Glutamatergic neuron (in vitro differentiated cells): ENCODE data around the gene NFKBIL1. TPM values are rescaled to one million over a fixed set of nuclear protein-coding genes. Genes with fewer than 3 reads are reported as not detected.
A peak's percentile ranks its signal among the peaks of the same experiment; 100 is the strongest.

ENCODE experiments used
- DNase-seq: peaks from one replicate; pipeline ENCODE4 v3.0.0; 2022
- H3K27ac Mint-ChIP-seq: one replicate; pipeline ENCODE4 v1.8.0; 2020; ENCODE audit warnings: mild to moderate bottlenecking, mixed read lengths, inconsistent platforms; ENCODE audit not compliant: unreplicated experiment
- H3K27me3 Mint-ChIP-seq: one replicate; pipeline ENCODE4 v1.8.0; 2020; ENCODE audit warnings: mild to moderate bottlenecking, moderate library complexity, mixed read lengths, inconsistent platforms; ENCODE audit not compliant: unreplicated experiment
- H3K36me3 Mint-ChIP-seq: one replicate; pipeline ENCODE4 v1.8.0; 2020; ENCODE audit warnings: mild to moderate bottlenecking, mixed read lengths, inconsistent platforms; ENCODE audit not compliant: unreplicated experiment
- H3K4me1 Mint-ChIP-seq: one replicate; pipeline ENCODE4 v1.8.0; 2020; ENCODE audit warnings: mild to moderate bottlenecking, low read depth, mixed read lengths, inconsistent platforms; ENCODE audit not compliant: unreplicated experiment
- H3K4me3 Mint-ChIP-seq: one replicate; pipeline ENCODE4 v1.8.0; 2020; ENCODE audit warnings: mild to moderate bottlenecking, mixed read lengths, inconsistent platforms; ENCODE audit not compliant: unreplicated experiment
- H3K9me3 Mint-ChIP-seq: one replicate; pipeline ENCODE4 v1.8.0; 2020; ENCODE audit warnings: mild to moderate bottlenecking, moderate library complexity, mixed read lengths, inconsistent platforms; ENCODE audit not compliant: unreplicated experiment
- total RNA-seq: library from RNA; stranded (reverse); fragmentation: NEBNext Ultra II Directional; extraction: Animal tissue kit (Norgen Biotek cat#: 25700); gene quantifications from one replicate; pipeline ENCODE4 v1.2.1, GENCODE V29; 2021; ENCODE audit not compliant: unreplicated experiment
- TF ChIP-seq, protein P1 (sequence below): fragments of 200-600 bp; sonication (generic); IDR thresholded peaks from one replicate; pipeline ENCODE4 v1.5.0; 2021; ENCODE audit not compliant: partially characterized antibody, unreplicated experiment

NFKBIL1 gene
- total RNA-seq, 1 donor from 2014 or later, result 29.8 TPM

DNA sequence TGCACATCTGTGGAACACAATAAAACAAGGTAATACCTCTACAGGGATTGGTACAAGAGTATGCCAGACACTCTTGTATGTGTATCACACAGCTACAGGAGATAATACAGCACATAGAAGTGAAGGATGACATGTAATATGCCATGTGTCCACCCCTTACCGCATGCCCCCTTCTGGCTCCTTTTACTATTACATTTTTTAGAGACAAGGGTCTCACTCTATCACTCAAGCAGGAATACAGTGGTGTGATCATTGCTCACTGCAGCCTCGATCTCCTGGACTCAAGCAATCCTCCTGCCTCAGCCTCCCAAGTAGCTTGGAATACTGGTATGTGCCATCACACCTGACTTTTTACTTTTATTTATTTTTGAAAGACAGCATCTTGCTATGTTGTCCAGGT lies 49.6 kb downstream of the NFKBIL1 start:
- DNase-seq, result no peak
- H3K4me1 Mint-ChIP-seq, result peaks cover 4% of the 10 kb centered on the region
- no peak overlapping the region for H3K27ac Mint-ChIP-seq
- peaks cover 2% of the 10 kb centered on the region for H3K9me3 Mint-ChIP-seq
- no peaks in the 10 kb centered on the region for H3K36me3 Mint-ChIP-seq
- H3K27me3 Mint-ChIP-seq, result no peaks in the 10 kb centered on the region
- TF ChIP-seq, protein P1, sequence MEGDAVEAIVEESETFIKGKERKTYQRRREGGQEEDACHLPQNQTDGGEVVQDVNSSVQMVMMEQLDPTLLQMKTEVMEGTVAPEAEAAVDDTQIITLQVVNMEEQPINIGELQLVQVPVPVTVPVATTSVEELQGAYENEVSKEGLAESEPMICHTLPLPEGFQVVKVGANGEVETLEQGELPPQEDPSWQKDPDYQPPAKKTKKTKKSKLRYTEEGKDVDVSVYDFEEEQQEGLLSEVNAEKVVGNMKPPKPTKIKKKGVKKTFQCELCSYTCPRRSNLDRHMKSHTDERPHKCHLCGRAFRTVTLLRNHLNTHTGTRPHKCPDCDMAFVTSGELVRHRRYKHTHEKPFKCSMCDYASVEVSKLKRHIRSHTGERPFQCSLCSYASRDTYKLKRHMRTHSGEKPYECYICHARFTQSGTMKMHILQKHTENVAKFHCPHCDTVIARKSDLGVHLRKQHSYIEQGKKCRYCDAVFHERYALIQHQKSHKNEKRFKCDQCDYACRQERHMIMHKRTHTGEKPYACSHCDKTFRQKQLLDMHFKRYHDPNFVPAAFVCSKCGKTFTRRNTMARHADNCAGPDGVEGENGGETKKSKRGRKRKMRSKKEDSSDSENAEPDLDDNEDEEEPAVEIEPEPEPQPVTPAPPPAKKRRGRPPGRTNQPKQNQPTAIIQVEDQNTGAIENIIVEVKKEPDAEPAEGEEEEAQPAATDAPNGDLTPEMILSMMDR, result peak; percentile 61
- no peak overlapping the region for H3K4me3 Mint-ChIP-seq

GRCh38 chr6:31607317-31607716 lies 59.9 kb downstream of the NFKBIL1 start:
- H3K27ac Mint-ChIP-seq, result no peak overlapping the region
- peaks cover 7% of the 10 kb centered on the region for H3K27me3 Mint-ChIP-seq
- TF ChIP-seq, protein P1, result no peak
- H3K4me3 Mint-ChIP-seq, result no peak overlapping the region
- H3K4me1 Mint-ChIP-seq, result no peaks in the 10 kb centered on the region
- no peak for DNase-seq
- H3K36me3 Mint-ChIP-seq, result no peaks in the 10 kb centered on the region
- H3K9me3 Mint-ChIP-seq, result peaks cover 1% of the 10 kb centered on the region

Other genes with a start within 250 kb of the NFKBIL1 start
- gene HLA-B, start 190.4 kb upstream of the NFKBIL1 start, total RNA-seq, result 11.4 TPM
- 0.42 TPM for gene MICA, start 144.0 kb upstream of the NFKBIL1 start, total RNA-seq
- 3.6 TPM for gene MICB, start 49.5 kb upstream of the NFKBIL1 start, total RNA-seq
- not detected for gene MCCD1, start 18.6 kb upstream of the NFKBIL1 start, total RNA-seq
- gene DDX39B, start 5.6 kb upstream of the NFKBIL1 start, total RNA-seq, result 526 TPM
- gene ATP6V1G2, start 1.0 kb upstream of the NFKBIL1 start, total RNA-seq, result 95.6 TPM
- not detected for gene LTA, start 24.7 kb downstream of the NFKBIL1 start, total RNA-seq
- not detected for gene TNF, start 28.0 kb downstream of the NFKBIL1 start, total RNA-seq
- not detected for gene LTB, start 34.8 kb downstream of the NFKBIL1 start, total RNA-seq
- gene LST1, start 38.7 kb downstream of the NFKBIL1 start, total RNA-seq, result not detected
- gene NCR3, start 45.4 kb downstream of the NFKBIL1 start, total RNA-seq, result not detected
- not detected for gene AIF1, start 67.6 kb downstream of the NFKBIL1 start, total RNA-seq
- 303 TPM for gene PRRC2A, start 73.1 kb downstream of the NFKBIL1 start, total RNA-seq
- gene BAG6, start 105.1 kb downstream of the NFKBIL1 start, total RNA-seq, result 804 TPM
- 1.5 TPM for gene APOM, start 108.3 kb downstream of the NFKBIL1 start, total RNA-seq
- 28.8 TPM for gene C6orf47, start 113.2 kb downstream of the NFKBIL1 start, total RNA-seq
- 30.1 TPM for gene GPANK1, start 117.4 kb downstream of the NFKBIL1 start, total RNA-seq
- gene CSNK2B, start 118.5 kb downstream of the NFKBIL1 start, total RNA-seq, result 214 TPM
- 43.1 TPM for gene LY6G5B, start 122.4 kb downstream of the NFKBIL1 start, total RNA-seq
- 13.8 TPM for gene LY6G5C, start 133.5 kb downstream of the NFKBIL1 start, total RNA-seq
- 120 TPM for gene ABHD16A, start 155.7 kb downstream of the NFKBIL1 start, total RNA-seq
- not detected for gene LY6G6F, start 159.3 kb downstream of the NFKBIL1 start, total RNA-seq
- not detected for gene LY6G6D, start 167.7 kb downstream of the NFKBIL1 start, total RNA-seq
- 1.8 TPM for gene LY6G6C, start 174.1 kb downstream of the NFKBIL1 start, total RNA-seq
- gene MPIG6B, start 175.8 kb downstream of the NFKBIL1 start, total RNA-seq, result not detected
- gene DDAH2, start 181.7 kb downstream of the NFKBIL1 start, total RNA-seq, result 266 TPM
- 310 TPM for gene CLIC1, start 188.9 kb downstream of the NFKBIL1 start, total RNA-seq
- gene MSH5, start 192.4 kb downstream of the NFKBIL1 start, total RNA-seq, result 25.7 TPM
- gene SAPCD1, start 215.0 kb downstream of the NFKBIL1 start, total RNA-seq, result 3.7 TPM
- 3.2 TPM for gene VWA7, start 229.7 kb downstream of the NFKBIL1 start, total RNA-seq
- 204 TPM for gene VARS1, start 248.1 kb downstream of the NFKBIL1 start, total RNA-seq